Measurements from ENCODE around the gene ZNF680. TPM values are rescaled to one million over a fixed set of nuclear protein-coding genes. Genes with fewer than 3 reads are reported as not detected.

ZNF680 gene
- total RNA-seq, 2 experiments from 2014 or later: 48.4 to 62.6 TPM

DNA sequence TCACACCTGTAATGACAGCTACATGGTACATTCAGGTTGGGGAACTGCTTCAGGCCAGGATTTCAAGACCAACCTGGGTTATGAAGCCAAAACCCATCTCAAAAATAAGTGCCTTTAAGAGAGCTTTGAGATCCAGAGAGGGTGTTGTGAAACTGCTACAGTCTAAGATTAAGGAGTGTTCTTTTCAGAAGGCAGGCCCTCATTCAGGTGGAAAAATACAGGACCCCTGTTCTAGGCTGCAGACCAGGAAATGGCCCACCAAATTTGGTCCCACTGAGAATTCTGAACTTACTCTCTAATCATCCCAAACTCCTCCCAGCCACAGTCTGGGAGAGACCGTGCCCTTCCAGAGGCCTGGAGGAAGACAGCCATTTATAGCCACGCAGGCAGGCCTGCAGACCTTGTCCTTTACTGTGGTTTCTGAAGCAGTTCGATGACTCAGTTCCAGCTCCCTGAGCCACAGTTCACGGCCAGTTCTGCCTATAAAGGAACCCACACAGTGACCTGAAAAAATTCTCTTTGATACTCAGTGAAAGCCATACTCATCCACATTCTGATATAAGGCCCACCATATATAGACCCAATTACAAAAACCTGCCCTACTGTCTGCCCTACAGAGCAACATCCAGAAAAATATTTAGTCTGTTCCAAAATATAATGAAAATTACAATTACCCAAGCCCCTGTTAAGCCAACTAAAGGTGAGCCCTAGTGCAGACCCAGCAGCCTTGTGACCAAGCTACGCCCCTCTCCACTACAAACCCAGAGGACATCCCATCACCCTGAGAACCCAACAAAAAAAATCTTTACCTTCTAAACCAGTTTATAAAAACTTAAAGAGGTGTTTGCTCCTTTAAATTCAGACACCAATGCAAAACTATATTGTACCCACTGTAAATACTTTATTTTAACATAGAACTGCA lies 21.2 kb downstream of the ZNF680 start:
- no TSS peak for BruUV-seq (replicated peaks)
- Histone ChIP-seq H3K36me3 (ENCODE audit: insufficient read depth, low read length) (peaks cover 100% of the 10 kb centered on the region), H3K9me2 (ENCODE audit: insufficient read depth, low read length) (no peaks in the 10 kb centered on the region), H3K27ac (ENCODE audit: low read depth, low read length, poor library complexity, severe bottlenecking) (no peak overlapping the region), H3K9me3 (ENCODE audit: low read length) (peaks cover 25% of the 10 kb centered on the region; the same call in 1 of the 2 replicates), H3K79me2 (ENCODE audit: insufficient read depth, low read depth, low read length) (peaks cover 96% of the 10 kb centered on the region), H3K4me3 (ENCODE audit: low read depth, low read length, poor library complexity, severe bottlenecking) (no peak overlapping the region), H2AFZ (ENCODE audit: low read length) (no peak overlapping the region), H3K4me2 (ENCODE audit: low read length) (no peak overlapping the region), H4K20me1 (ENCODE audit: insufficient read depth, low read length) (no peaks in the 10 kb centered on the region), H3K4me1 (ENCODE audit: insufficient read depth, low read length, poor library complexity, severe bottlenecking) (peaks cover 10% of the 10 kb centered on the region)
- TF ChIP-seq, protein P1, sequence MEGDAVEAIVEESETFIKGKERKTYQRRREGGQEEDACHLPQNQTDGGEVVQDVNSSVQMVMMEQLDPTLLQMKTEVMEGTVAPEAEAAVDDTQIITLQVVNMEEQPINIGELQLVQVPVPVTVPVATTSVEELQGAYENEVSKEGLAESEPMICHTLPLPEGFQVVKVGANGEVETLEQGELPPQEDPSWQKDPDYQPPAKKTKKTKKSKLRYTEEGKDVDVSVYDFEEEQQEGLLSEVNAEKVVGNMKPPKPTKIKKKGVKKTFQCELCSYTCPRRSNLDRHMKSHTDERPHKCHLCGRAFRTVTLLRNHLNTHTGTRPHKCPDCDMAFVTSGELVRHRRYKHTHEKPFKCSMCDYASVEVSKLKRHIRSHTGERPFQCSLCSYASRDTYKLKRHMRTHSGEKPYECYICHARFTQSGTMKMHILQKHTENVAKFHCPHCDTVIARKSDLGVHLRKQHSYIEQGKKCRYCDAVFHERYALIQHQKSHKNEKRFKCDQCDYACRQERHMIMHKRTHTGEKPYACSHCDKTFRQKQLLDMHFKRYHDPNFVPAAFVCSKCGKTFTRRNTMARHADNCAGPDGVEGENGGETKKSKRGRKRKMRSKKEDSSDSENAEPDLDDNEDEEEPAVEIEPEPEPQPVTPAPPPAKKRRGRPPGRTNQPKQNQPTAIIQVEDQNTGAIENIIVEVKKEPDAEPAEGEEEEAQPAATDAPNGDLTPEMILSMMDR (conservative IDR thresholded peaks at IDR 0.05; ENCODE audit: low read length): no peak
- no peak for TF ChIP-seq EZH2phosphoT487 (IDR thresholded peaks at IDR 0.05; ENCODE audit: borderline replicate concordance, low read depth, low read length)
- intact Hi-C loops (cut with micrococcal nuclease; ENCODE audit: unreplicated experiment): no loop called here
- ChIA-PET POLR2A (no interaction called here), CTCF (ENCODE audit: unreplicated experiment) (no interaction called here)
- no peak for DNase-seq (ENCODE audit: low spot score)

DNA sequence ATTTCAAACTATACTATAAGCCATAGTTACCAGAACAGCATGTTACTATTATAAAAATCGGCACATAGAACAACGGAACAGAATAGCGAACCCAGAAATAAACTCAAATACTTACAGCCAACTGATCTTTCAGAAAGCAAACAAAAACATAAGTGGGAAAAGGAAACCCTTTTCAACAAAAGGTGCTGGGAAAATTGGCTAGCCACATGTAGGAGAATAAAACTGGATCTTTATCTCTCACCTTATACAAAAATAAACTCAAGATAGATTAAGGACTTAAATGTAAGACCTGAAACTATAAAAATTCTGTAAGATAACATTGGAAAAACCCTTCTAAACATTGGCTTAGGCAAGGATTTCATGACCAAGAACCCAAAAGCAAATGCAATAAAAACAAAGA lies 29.1 kb downstream of the ZNF680 start:
- Histone ChIP-seq H2AFZ (ENCODE audit: low read length) (no peak overlapping the region), H4K20me1 (ENCODE audit: insufficient read depth, low read length) (no peaks in the 10 kb centered on the region), H3K4me2 (ENCODE audit: low read length) (no peak overlapping the region), H3K9me2 (ENCODE audit: insufficient read depth, low read length) (no peaks in the 10 kb centered on the region), H3K4me3 (ENCODE audit: low read depth, low read length, poor library complexity, severe bottlenecking) (no peak overlapping the region), H3K4me1 (ENCODE audit: insufficient read depth, low read length, poor library complexity, severe bottlenecking) (no peaks in the 10 kb centered on the region), H3K36me3 (ENCODE audit: insufficient read depth, low read length) (peaks cover 98% of the 10 kb centered on the region), H3K27ac (ENCODE audit: low read depth, low read length, poor library complexity, severe bottlenecking) (no peak overlapping the region), H3K9me3 (ENCODE audit: low read length) (peaks cover 57% of the 10 kb centered on the region; the same call in 1 of the 2 replicates), H3K79me2 (ENCODE audit: insufficient read depth, low read depth, low read length) (peaks cover 97% of the 10 kb centered on the region)
- no peak for DNase-seq (ENCODE audit: low spot score)
- BruUV-seq (replicated peaks): TSS peak; percentile 9
- no peak for TF ChIP-seq EZH2phosphoT487 (IDR thresholded peaks at IDR 0.05; ENCODE audit: borderline replicate concordance, low read depth, low read length)
- TF ChIP-seq, protein P1 (conservative IDR thresholded peaks at IDR 0.05; ENCODE audit: low read length): no peak
- POLR2A ChIA-PET: interaction anchor here (0.6 to 0.9 kb wide), 3 partner anchors 15 to 490 kb away, joined by 3 to 5 read pairs (median 3); no protein-coding TSS in a partner anchor
- CTCF ChIA-PET (ENCODE audit: unreplicated experiment): no interaction called here
- intact Hi-C loops (cut with micrococcal nuclease; ENCODE audit: unreplicated experiment): no loop called here

DNA sequence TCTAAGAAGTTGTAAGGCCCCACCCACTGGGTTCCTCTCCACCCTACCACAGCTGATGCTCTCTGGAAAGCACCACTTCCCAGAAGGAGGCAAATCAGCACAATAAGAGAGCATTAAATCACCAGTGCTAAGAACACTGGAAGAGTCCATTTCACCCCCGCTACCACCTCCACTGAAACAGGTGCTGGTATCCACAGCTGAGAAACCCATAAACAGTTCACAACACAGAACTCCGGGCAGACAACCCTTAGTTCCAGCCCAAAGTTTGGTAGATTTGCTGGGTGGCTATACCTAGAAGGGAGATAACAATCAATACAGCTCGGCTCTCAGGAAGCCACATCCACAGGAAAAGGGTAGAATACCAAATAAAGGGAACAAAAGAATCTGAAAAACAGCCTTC lies 34.1 kb downstream of the ZNF680 start:
- Histone ChIP-seq H3K27ac (ENCODE audit: low read depth, low read length, poor library complexity, severe bottlenecking) (no peak overlapping the region), H3K9me2 (ENCODE audit: insufficient read depth, low read length) (no peaks in the 10 kb centered on the region), H3K4me1 (ENCODE audit: insufficient read depth, low read length, poor library complexity, severe bottlenecking) (no peaks in the 10 kb centered on the region), H3K4me2 (ENCODE audit: low read length) (no peak overlapping the region), H2AFZ (ENCODE audit: low read length) (no peak overlapping the region), H4K20me1 (ENCODE audit: insufficient read depth, low read length) (no peaks in the 10 kb centered on the region), H3K36me3 (ENCODE audit: insufficient read depth, low read length) (peaks cover 98% of the 10 kb centered on the region), H3K79me2 (ENCODE audit: insufficient read depth, low read depth, low read length) (peaks cover 85% of the 10 kb centered on the region), H3K9me3 (ENCODE audit: low read length) (peaks cover 79% of the 10 kb centered on the region), H3K4me3 (ENCODE audit: low read depth, low read length, poor library complexity, severe bottlenecking) (no peak overlapping the region)
- ChIA-PET CTCF (ENCODE audit: unreplicated experiment) (no interaction called here), POLR2A (interaction anchor here (0.6 kb wide), 1 partner anchor 505 kb away, joined by 3 read pairs; no protein-coding TSS in a partner anchor)
- no peak for DNase-seq (ENCODE audit: low spot score)
- intact Hi-C loops (cut with micrococcal nuclease; ENCODE audit: unreplicated experiment): no loop called here
- BruUV-seq (replicated peaks): no TSS peak
- no peak for TF ChIP-seq EZH2phosphoT487 (IDR thresholded peaks at IDR 0.05; ENCODE audit: borderline replicate concordance, low read depth, low read length)
- TF ChIP-seq, protein P1 (conservative IDR thresholded peaks at IDR 0.05; ENCODE audit: low read length): no peak
